Measurements from ENCODE around the gene ATP8B4. TPM values are rescaled to one million over a fixed set of nuclear protein-coding genes. Genes with fewer than 3 reads are reported as not detected.

ATP8B4 gene
- total and polyA plus RNA-seq, 5 experiments from 2014 or later: 0.18 to 0.99 TPM; not detected in 3

DNA sequence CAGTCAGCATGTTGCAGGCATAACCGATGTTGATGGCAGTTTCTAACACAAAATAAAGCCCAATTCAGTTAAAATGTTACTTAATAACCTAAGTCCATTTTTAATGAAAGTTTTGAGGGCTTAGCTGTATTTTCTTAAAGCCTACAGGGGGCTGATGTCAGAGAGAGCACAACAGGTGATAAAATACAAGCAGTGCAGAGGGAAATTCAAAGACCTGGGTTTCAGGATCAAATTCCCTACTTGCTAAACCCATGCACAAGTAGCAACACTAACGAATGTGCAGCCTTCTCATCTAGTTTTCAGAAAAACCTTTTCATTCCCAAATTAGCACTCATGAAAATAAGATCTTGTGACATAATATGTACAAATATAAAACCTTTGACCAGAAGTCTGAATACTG, 202.0 kb downstream of the ATP8B4 start:
- ATAC-seq: no peak
- no peaks in the 10 kb centered on the region for H3K27me3 Mint-ChIP-seq
- no peak overlapping the region for H3K27ac Mint-ChIP-seq
- no peak for DNase-seq
- peaks cover 0 to 4% (median 0%) of the 10 kb centered on the region in 9 donors for H3K9me3 Mint-ChIP-seq
- no peak overlapping the region for H3K4me3 Mint-ChIP-seq
- POLR2A ChIA-PET: no interaction called here
- H3K4me1 Mint-ChIP-seq: no peaks in the 10 kb centered on the region
- H3K36me3 Mint-ChIP-seq: no peaks in the 10 kb centered on the region

DNA sequence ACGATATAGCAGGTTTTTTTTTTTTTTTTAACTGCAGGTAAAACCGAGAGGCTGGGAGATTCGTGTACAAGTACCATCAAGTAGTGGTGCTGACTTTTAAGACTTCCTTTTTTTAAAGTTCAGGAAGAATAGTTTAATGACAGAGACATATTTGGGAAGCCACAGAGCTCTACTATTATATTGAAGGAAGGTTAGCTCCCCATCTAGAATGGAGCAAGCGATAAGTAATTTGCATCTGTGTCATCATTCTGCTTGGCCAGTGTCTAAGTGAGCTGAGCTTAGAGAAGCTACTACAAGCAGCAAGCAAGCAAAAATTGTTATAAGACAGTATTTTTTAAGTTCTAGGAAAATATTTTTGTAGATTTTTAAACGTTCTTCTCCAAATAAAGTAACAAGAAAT, 203.2 kb downstream of the ATP8B4 start:
- Mint-ChIP-seq H3K36me3 (no peaks in the 10 kb centered on the region), H3K4me3 (no peak overlapping the region), H3K27me3 (no peaks in the 10 kb centered on the region), H3K9me3 (peaks cover 0 to 8% (median 0%) of the 10 kb centered on the region in 9 donors), H3K27ac (no peak overlapping the region), H3K4me1 (no peaks in the 10 kb centered on the region)
- POLR2A ChIA-PET: no interaction called here
- DNase-seq: no peak
- ATAC-seq: no peak

DNA sequence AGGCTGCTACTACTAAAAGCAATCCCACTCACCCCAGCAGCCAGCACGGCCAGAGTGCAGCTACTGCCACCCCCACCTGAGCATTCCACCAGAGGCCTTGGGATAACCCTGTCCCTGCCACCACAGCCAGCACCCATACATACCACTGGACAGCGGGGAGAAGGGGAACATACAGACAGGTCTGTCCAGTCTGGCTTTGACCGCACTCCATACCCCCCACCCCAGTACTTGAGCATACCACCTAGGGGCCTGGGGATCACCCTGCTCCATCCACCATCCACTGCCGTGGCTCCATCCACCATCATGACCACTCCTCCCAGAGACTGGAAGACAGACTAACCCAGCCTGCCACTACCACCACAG, 210.1 kb downstream of the ATP8B4 start:
- H3K27me3 Mint-ChIP-seq: peaks cover 4 to 39% (median 10%) of the 10 kb centered on the region in 5 donors
- H3K27ac Mint-ChIP-seq: no peak overlapping the region
- POLR2A ChIA-PET: no interaction called here
- DNase-seq: no peak
- peaks cover 0 to 2% (median 0%) of the 10 kb centered on the region in 4 donors for H3K4me1 Mint-ChIP-seq
- H3K36me3 Mint-ChIP-seq: peaks cover 2 to 7% (median 3%) of the 10 kb centered on the region in 3 donors
- no peak for ATAC-seq
- H3K9me3 Mint-ChIP-seq: peaks cover 0 to 25% (median 13%) of the 10 kb centered on the region in 9 donors
- peak overlapping the region in 1 of 10 donors; percentile 6 for H3K4me3 Mint-ChIP-seq

DNA sequence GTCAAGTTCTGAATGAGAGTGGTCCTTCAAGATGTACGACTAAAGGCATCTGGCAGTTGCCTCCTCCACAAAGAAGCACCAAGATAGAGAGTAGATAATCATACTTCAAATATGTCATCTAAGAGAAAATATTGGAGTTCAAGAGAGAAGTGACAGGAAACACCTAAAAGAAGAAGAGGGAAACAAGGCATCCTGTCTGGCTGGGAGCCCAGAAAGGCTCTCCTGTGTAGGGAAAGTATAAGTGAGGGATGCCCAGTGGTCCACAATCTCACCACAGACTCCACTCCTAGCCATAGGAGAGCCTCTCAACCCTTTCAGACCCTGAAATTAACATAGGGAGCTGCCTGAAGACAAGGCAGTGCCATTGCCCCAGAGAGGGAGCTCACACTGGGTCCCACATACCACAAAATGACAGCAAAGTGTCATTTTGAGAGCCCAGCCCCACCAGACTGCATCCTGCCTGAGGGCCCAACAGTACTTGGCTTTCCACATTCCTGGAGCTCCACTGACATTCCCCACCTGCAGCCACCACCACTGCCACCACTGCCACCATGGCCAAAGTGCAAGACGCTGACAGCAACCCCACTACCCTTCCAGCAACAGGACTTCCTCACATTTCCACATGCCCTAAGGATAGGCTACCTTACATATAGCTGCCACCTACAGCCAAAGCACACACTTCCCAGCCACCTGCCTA, 210.6 kb downstream of the ATP8B4 start:
- Mint-ChIP-seq H3K27me3 (peaks cover 4 to 43% (median 10%) of the 10 kb centered on the region in 5 donors), H3K9me3 (peaks cover 0 to 25% (median 13%) of the 10 kb centered on the region in 9 donors), H3K4me1 (peaks cover 0 to 2% (median 0%) of the 10 kb centered on the region in 4 donors), H3K36me3 (peaks cover 2 to 7% (median 3%) of the 10 kb centered on the region in 3 donors), H3K27ac (no peak overlapping the region), H3K4me3 (no peak overlapping the region)
- no peak for DNase-seq
- POLR2A ChIA-PET: no interaction called here
- no peak for ATAC-seq

DNA sequence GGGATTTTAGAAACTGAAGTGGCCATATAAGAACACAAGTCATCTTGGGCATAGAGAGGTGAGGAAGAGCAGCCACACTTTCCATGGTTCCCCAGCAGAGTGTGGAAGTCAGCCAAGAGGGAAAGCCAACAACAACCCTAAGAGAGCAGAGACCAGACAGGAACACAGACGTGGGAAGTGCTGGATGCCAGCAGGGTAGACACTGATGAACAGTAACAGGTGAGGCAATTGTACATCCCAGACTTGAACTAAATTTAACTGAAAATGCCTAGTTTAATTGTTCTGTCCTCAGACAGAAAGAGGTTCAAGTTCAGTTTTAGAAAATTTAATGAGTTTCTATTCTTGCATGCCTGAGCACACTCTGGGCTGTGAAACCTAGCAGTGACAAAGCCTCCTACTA, 212.1 kb downstream of the ATP8B4 start:
- H3K9me3 Mint-ChIP-seq: peaks cover 0 to 25% (median 11%) of the 10 kb centered on the region in 9 donors
- H3K4me3 Mint-ChIP-seq: no peak overlapping the region
- DNase-seq (no peak), ATAC-seq (no peak)
- peaks cover 4 to 47% (median 10%) of the 10 kb centered on the region in 5 donors for H3K27me3 Mint-ChIP-seq
- peaks cover 2 to 7% (median 3%) of the 10 kb centered on the region in 3 donors for H3K36me3 Mint-ChIP-seq
- peaks cover 0 to 2% (median 0%) of the 10 kb centered on the region in 4 donors for H3K4me1 Mint-ChIP-seq
- POLR2A ChIA-PET: no interaction called here
- H3K27ac Mint-ChIP-seq: no peak overlapping the region

DNA sequence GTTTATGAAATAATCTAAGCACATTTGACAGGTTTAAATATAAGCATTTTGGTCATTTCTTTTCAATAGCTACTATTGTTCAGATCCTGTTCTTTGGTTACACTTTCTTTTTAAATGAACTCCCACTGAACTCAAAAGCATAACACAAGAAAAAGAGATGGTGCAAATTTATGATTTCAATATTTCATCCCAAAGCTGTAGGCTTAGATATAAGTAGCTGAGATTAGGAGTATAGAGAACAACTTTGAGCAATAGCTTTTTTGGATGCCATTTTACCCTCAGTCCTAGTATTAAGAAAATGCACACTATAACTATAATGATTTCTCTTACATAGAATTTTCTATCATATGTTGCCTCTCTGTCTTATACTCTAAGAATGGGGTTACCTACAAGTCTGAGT, 213.8 kb downstream of the ATP8B4 start:
- peaks cover 0 to 20% (median 7%) of the 10 kb centered on the region in 9 donors for H3K9me3 Mint-ChIP-seq
- H3K4me1 Mint-ChIP-seq: peaks cover 0 to 2% (median 0%) of the 10 kb centered on the region in 4 donors
- POLR2A ChIA-PET: no interaction called here
- no peak overlapping the region for H3K27ac Mint-ChIP-seq
- no peak overlapping the region for H3K4me3 Mint-ChIP-seq
- H3K36me3 Mint-ChIP-seq: peaks cover 0 to 7% (median 2%) of the 10 kb centered on the region in 3 donors
- peaks cover 4 to 47% (median 10%) of the 10 kb centered on the region in 5 donors for H3K27me3 Mint-ChIP-seq
- DNase-seq: no peak
- ATAC-seq: no peak

DNA sequence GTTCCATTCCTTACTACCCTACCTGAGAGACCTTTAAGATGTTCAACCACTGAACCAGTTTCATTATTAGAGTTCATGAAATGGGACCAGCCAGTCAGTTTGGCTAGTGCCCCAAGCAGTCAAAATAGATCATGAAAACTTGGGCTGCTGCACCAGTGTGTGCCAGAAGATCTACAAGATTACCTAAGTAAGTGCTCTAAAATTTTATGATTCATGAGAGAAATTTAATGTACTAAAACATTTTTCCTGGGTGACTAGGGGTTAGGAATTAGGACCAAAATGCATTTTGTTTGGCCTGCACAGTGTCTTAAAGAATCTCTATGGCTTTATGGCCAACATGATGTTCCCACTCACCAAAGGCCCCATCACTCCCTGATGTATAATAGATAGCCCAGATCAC, 214.7 kb downstream of the ATP8B4 start:
- Mint-ChIP-seq H3K4me1 (peaks cover 0 to 2% (median 0%) of the 10 kb centered on the region in 4 donors), H3K9me3 (peaks cover 0 to 11% (median 0%) of the 10 kb centered on the region in 9 donors), H3K36me3 (peaks cover 0 to 2% (median 0%) of the 10 kb centered on the region in 3 donors), H3K27me3 (peaks cover 4 to 41% (median 10%) of the 10 kb centered on the region in 5 donors), H3K27ac (no peak overlapping the region), H3K4me3 (no peak overlapping the region)
- no peak for DNase-seq
- no peak for ATAC-seq
- POLR2A ChIA-PET: no interaction called here

DNA sequence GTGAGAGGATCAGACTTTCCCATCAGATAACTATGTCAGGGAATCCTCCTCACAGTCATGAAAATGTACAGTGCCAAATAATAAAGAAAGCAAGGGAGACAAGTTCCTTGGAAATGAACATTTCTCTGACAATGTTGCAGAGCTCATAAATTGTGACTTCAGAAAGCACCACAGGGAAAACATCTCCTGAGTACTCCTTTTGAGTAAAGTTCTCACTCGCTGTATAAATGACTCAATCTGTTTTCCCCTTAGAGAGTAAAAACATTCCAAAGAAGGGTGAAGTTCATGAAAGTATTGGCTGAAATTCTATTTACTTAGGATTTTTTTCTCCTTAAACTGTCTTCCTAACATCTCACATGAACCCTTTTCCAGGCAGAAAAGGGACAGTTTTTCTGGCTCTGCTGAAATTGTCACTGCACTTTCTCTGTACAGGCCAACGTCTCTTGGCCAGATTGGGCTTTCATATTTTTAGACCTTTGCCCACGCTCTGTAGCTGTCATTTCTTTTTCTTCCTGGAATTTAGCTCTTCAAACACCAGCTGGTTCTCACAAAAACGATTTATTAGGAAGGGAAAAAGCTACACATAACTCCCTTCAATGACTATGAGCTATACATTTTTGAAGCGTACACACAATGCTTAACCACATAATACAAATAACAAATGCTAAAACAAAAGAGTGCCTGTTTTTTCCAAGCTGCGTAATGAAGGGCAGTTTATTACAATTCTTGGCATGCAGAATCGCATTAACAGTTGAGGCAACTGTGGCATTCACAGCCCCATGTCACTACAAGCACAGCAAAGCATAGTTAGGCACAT, 216.1 kb downstream of the ATP8B4 start:
- POLR2A ChIA-PET: no interaction called here
- Mint-ChIP-seq H3K9me3 (peaks cover 0 to 3% (median 0%) of the 10 kb centered on the region in 9 donors), H3K27me3 (peaks cover 4 to 27% (median 7%) of the 10 kb centered on the region in 5 donors), H3K36me3 (no peaks in the 10 kb centered on the region), H3K4me1 (no peaks in the 10 kb centered on the region), H3K4me3 (no peak overlapping the region), H3K27ac (no peak overlapping the region)
- ATAC-seq (no peak), DNase-seq (no peak)

DNA sequence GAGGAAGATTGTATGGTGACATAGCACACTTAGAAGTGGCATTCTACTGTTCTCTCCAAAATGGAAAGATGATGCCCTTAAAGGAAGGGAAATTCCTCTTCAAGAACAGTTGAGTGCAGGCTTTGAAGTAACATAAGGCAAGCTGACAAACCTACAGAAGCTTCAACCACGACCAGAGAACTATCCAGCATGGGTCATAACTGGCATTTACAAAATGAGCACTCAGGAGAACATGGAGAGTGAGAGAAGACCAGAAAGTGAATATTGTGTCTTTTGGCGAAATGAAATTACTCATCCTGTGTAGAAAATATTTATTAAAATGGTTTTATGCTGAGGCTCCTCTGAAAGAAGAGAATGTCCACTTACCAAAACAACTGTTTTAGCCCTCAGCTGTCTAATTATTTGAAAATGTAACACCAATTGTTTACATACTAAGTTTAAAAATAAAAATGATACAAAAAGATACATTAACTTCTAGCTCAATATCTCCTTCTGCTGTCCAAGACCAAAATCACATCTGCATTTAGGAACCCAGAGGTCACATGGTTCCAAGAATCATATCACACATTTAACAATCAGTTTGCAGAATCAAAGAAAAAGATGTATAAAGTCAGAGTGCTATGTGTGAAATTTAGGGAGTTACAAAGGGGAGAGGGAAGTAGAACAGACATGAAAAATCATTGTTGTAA, 216.9 kb downstream of the ATP8B4 start:
- POLR2A ChIA-PET: no interaction called here
- DNase-seq (no peak), ATAC-seq (no peak)
- Mint-ChIP-seq H3K4me3 (no peak overlapping the region), H3K27me3 (peaks cover under 1 to 27% (median 7%) of the 10 kb centered on the region in 5 donors), H3K4me1 (no peaks in the 10 kb centered on the region), H3K36me3 (no peaks in the 10 kb centered on the region), H3K9me3 (peaks cover 0 to 3% (median 0%) of the 10 kb centered on the region in 9 donors), H3K27ac (no peak overlapping the region)

DNA sequence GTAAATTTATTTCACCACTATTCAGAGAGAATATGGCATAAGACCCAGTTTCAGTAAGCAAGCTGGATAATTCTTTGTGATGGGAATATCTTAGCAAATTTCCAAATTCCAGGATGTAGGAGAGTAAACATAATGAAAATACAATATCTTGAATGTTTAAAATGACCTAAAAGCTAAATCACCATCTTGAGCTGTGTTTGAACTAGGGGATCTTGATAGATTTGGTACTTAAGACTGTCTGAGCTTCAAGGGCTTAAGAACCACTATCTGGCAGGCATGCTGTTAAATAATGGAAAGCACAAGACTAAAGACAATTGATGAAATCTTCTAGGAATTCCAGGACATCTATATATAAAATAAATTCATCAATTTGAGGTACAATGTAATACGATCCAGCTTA, 217.7 kb downstream of the ATP8B4 start:
- no peaks in the 10 kb centered on the region for H3K4me1 Mint-ChIP-seq
- H3K9me3 Mint-ChIP-seq: peaks cover 0 to 3% (median 0%) of the 10 kb centered on the region in 9 donors
- DNase-seq (no peak), ATAC-seq (no peak)
- POLR2A ChIA-PET: no interaction called here
- H3K27ac Mint-ChIP-seq: no peak overlapping the region
- H3K36me3 Mint-ChIP-seq: no peaks in the 10 kb centered on the region
- H3K27me3 Mint-ChIP-seq: peaks cover 0 to 19% (median 3%) of the 10 kb centered on the region in 5 donors
- no peak overlapping the region for H3K4me3 Mint-ChIP-seq

DNA sequence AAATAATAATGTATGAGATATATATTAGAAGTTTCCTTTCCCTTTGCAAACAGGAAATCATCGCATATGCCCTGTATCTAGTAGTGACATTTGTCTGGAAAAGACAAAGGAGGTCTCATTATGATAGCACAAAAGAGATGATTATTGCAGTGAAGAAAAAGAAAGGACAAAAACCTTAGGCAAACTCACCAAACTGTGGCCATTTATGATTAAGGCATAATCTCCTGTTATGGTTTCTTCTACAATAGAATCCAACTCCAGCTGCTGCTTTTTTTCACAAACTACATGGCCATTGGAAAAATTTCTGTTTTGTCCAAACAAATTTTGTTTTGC, 218.2 kb downstream of the ATP8B4 start:
- no peak overlapping the region for H3K27ac Mint-ChIP-seq
- ATAC-seq: no peak

DNA sequence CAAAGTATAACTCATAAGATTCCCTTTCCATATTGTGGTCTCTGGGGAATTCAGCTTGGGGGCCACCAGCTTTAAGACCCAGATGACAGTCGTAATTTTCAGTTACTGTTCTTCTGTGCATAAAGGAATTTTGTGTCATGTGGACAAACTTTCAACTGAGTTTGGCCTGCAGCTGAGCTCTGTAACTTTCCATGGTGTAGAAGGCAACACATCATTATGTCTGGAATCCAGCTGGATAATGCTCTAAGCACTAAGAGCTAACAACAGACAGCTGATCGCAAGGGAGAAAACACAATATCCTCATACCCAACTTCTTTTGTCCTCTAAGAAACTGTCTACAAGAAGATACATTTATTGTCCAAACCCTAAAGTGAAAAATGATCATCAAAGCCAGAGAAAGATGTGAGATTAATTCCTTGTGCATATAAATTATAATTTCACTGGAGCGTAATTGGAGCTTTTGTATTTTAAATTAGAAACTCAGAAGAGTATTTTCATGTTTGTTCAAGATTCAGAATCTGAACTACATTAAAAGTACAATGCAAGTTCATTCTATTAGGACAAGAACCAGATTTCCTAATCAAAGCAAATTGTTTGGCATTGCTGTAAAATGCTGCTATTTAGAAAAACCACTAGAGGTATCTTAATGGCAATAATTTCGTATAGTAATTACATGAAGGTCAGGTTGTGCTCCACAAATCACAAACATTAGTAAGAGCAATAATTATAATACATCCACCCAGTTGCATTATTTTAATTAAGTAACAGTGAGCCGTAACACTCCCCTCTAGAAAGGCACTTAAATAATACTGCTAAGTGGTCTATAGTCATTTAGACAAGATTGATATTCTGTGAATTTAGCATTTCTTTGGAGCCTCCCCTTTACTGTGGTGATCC, 218.8 kb downstream of the ATP8B4 start:
- ATAC-seq (no peak), DNase-seq (no peak)
- Mint-ChIP-seq H3K27me3 (peaks cover 0 to 15% (median 1%) of the 10 kb centered on the region in 5 donors), H3K4me3 (no peak overlapping the region), H3K27ac (no peak overlapping the region), H3K36me3 (no peaks in the 10 kb centered on the region), H3K4me1 (no peaks in the 10 kb centered on the region), H3K9me3 (peaks cover 0 to 3% (median 0%) of the 10 kb centered on the region in 9 donors)
- POLR2A ChIA-PET: no interaction called here

More for the DNA sequence above, 218.2 kb downstream of the ATP8B4 start:
- Mint-ChIP-seq H3K4me3 (no peak overlapping the region), H3K4me1 (no peaks in the 10 kb centered on the region), H3K36me3 (no peaks in the 10 kb centered on the region), H3K27me3 (peaks cover 0 to 15% (median 2%) of the 10 kb centered on the region in 5 donors), H3K9me3 (peaks cover 0 to 3% (median 0%) of the 10 kb centered on the region in 9 donors)
- POLR2A ChIA-PET: no interaction called here
- no peak for DNase-seq
